ENCODE results near the gene SAMD4A.

SAMD4A gene

DNA sequence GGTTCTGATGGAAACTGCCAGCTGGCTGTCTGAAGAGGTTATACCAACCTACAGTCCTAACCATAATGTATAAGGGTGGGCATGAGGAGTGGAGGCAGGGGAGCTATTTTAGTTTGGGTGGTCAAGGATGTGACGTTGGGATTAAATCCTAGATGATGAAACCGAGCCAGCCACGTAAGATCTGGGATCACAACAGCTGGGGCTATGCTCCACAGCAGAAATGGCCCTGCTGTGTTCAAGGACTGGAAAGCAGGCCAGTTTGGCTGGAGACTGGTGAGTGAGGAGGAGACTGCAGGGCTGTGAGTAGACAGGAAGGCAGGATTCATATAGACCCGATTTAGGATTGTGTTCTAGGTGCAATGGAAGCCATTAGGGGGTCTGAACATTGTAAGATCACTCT lies 66.1 kb downstream of the SAMD4A start:
- DNase-seq: no peak

DNA sequence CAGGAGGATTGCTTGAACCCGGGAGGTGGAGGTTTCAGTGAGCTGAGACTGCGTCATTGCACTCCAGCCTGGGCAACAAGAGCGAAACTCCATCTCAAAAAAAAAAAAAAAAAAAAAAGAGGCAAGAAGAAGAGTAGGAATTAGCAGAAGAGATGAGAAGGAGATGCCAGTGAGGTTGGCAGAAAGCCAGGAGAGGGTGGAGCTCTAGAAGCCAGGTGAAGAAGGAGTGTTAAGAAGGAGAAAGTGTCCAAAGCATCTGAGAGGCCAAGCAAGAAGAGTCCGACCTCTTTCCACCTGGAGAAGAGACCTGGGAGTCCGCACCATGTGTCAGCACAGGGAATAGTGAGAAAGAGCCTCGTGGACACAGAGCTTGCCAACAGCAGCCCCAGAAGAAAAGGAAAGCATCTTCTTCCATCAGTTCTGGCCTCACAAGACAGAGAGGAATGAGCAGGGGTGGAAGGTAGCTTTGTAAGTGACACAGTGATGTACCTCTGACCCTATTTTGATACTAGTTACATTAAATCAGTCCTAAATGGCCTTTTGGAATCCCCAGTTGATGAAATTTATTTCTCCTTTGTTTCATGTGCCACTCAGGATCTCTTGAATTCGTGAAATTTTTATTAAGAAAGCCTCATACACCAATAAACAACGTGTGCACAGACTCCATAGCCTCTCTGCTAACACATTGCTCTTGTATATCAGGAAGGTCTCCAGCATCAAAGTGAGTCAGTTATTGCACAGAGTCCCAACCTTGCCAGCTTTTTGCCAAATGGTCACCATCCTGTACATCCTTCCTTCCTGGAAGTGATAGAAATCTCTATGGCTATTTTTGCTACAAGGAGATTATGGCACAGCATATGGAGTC lies 70.6 kb downstream of the SAMD4A start:
- no peak for DNase-seq

DNA sequence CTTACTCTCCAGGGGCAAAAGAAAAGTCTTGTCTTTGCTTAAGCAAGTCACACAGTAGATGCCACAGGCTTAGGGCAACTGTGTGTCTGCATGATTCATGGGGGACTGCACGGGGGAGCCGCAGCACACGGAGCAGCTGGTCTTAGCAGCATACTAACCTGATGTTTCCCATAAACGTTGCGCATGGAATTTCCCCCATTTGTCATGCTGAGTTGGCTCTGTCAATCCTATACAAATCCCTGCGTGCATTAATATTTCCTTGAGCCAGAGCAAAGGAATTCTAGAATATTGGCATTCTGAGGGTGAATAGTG lies 71.2 kb downstream of the SAMD4A start:
- no peak for DNase-seq

DNA sequence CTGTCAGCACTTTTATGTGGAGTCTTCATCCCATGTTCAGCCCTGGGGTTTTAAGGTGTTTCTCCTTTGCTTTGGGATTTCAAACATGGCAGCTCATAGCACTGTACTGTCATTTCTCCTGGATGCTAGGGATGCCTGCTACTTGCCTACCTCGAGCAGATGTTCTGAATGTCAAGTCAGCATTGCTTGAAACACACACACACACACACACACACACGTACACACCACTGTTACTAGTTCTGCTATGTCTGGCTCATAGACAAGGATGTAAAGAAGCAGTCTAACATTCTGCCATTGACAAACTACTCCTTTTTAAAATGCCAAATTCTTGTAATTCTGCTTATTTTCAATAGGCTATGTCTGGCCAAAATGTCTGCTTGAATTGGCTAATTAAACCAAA lies 72.7 kb downstream of the SAMD4A start:
- DNase-seq: no peak

DNA sequence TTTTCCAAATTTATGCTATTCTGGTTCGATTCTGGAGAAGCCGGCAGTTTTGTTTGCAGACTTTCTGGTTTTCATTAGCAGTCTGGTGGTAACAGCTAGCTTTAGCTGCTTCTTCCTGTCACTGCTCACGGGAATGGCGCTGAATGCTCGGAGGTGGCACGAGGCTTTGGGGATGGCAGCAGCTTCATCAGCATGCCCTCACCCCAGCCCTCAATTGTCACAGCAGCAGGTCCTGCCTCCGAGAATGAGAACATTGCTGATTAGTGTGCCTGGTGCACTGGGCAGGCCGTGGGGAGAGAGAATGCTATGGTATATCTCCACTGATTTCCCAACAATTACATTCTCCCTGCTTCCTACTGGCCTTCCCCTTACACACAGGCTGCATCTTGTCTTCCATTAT lies 73.6 kb downstream of the SAMD4A start:
- DNase-seq: no peak

DNA sequence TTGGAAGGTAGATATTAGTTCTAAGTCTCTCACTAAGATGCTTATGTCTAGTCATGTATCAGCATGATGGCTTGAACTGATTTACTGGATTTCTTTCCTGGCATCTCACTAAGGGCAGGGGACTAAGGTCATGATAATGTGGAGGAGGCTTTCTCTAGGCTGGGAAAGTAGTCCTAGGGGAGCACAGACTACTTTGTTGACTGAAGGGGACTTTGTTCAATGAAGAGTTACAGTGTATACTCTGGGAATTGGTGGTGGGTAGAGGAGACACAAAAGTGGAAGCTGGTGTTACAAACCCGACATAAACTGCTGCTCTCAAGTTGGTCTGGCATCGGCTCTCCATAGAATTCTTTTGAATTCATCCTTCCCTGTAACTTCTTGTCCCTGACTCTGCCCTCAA lies 75.2 kb downstream of the SAMD4A start:
- DNase-seq: no peak

DNA sequence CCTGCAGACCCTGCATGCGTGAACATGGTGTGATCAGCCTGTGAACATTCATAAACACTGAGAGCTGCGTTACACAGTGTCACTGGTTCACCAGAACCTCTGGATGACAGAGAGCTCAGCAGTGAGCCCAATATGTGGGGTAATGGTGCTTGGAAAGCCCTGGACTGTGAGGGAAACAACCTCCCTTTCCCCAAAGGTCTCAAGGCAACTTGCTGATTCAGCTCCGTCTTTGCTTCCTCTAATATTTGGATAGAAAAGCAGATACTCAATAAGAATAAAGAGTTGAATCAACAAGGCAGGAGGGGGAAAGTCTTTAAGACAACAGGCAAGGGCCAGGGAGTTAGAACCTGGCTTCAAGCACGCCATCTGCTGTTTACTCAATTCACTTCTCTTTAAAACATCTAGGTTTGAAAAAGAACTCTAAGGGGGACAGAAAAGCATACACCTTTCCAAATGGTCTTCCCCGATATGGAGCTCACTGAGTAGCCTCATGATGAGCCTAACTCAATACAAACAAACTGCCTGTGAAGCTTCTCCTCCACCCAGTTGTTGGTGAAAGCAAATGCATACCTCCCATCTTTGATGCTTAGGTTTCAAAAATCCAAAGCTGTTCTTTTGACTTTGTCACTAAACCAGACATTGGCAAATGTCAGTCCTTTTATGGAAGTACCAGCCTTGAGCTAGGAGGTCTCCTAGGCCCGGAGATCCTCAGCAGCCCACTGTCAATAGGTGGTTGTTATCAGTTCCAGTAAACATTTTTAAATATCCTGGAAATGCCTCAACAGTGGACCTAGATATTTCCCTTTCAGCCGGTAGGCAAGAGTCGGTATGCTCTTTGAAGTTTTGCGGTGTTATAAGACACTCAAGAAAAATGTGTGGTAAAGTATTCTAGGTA lies 76.1 kb downstream of the SAMD4A start:
- DNase-seq: peak; percentile 7

DNA sequence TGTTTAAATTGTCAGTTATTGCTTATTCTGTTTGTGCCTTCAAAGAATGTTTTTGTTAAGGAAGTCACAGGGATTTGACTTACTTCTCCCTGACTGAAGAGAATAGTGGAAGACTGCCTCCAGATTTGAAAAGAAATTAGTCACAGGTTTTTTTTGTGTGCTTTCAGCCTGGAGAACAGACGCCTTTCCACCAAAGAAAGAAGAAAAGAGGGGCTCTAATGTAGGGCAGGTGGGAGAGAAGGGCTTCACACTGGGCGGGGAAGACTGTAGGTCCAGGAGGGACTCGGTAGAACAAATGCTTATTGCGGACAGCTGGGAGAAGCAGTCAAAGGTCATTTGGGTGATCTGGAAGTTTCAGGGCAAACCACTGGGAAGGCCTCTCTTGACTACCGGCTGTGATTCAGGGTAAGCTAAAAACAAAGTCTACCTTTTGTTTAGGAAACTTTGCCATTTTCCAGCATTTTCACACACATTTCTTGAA lies 76.8 kb downstream of the SAMD4A start:
- no peak for DNase-seq

DNA sequence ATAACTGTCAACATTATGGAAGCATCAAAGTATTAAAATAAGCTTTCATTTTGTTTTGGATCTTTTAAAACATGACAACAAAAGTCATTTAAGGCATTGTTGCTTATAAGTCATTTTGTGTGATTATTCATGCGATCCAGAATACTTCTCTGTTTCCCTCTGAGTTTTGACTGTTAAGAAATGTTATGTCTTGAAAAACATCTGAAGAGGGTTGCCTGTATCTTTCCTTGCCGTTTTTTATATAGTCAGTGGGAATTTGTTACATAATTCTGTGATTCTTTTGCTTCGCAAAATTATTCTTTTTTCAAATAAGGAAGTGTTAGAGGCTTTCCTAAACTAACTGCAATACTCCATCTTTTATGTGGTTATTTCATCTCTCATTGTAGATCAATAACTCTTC lies 78.7 kb downstream of the SAMD4A start:
- DNase-seq: no peak

DNA sequence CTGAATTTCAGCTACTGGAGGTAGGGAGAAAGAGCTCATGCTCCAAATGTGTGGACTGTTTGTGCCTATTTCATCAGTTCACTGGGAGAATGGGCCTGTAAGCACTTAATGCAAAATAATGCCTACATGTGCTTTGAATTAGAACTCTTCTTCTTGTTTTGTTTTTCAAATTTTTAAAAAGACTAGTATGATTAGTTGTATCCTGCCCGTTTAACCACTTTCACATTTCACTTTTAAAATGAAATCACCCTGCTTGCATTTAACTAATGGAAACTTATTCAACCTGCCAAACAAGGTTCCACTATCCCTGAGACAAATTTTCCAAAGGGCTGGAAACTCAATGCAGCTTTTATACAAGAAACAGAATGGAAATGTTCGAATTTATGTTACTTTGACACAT lies 79.7 kb downstream of the SAMD4A start:
- no peak for DNase-seq

DNA sequence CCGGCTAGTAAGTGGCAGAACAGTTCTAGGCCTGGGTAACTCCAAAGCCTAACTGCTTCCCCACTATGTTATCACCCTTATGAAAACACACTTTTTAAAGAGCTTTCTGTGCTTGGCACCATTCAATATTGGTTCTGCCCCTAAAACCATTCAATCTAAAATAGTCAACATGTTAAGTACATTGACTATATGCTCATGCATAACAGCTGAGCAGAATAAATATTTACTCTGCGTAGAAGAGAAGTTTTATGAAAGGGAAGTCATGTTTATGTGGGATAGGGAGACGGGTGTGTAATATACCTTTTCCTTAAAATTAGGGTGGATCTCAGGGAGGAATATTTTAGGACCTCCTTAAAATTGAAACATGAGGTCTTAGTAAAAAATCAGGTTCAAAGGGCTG lies 80.5 kb downstream of the SAMD4A start:
- no peak for DNase-seq

DNA sequence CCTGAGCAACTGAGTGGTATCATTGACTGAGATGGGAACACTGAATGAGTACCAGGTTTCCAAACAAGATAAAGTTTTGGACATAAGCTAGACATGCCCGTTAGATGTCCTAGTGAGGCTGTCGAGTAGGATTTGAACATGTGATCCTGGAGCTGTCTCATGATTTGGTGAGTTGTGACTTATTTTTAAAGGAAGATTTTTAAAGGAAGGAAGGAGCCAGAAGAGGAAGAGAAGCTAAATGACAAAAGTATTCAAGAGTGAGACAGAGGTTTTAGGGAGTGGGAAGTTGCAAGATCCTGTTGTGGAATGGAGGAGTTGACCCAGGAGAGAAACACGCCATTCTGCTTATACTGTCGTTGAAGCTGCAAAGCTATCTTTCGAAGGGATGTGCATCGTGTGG lies 82.1 kb downstream of the SAMD4A start:
- DNase-seq: no peak

DNA sequence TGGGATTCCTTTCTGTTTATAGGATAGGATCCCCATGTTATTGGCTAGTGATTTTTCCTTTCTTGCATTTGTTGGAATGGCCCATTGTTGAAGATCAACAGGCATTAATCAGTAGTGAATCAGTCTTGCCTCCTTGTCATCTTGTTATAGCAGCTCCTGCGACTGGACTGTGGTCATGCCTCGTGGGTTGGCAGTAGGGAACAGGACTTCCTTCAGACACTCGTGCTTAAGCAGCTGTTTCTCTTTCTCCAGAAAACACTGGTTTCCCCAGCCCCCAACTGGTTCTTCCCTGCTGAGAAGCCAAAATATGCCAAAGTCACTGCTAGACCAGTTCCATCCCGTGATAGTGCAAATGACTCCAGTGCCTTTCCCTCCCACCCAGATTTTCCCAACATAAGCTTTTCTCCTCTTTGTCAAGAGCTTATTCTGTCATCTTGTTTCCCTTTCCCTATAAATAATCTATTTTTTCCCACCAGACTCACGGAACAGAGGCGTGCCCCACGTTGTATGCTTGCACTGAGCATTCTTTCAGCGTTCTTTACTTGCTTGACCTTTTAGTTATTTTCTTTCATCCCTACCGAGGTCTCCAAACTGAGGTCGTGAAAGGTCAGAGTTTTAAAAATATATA lies 83.5 kb downstream of the SAMD4A start:
- DNase-seq: no peak

DNA sequence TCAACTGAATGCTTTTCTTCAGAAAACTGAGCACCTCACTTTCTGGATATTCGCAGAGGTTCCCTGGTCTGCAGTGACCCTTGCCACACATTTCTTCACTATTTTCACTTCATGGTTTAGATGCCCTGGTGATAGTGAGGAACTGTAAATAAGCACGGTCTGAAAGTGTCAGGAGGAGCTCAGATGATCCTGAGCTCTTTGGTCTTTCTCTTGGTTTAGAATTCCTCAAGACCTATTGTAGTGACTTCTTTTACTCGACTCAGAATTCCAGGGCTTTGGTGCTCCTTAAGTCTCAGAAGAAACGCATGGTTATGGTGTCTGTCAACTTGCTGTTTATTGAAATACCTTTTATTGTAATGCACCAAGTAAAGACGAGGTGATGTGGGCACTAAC lies 84.0 kb downstream of the SAMD4A start:
- DNase-seq: no peak

DNA sequence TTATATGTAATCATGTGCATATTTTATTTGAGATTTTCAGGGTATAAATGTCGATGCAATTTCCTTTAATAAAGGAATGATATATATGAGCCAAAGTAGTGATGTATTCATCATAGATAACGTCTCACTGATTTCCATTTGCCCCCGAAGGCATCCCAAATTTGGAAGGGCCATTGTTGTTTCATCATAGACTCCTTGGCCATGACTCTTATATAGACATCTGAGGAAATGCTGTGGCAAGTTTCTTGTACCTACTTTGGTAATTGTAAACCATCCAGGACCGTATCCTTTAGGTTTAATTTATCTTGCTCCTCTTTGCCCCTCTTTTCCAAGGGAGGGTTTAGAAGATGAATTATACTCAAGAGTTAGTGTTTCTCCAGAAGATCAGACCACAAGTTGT lies 84.7 kb downstream of the SAMD4A start:
- DNase-seq: no peak

DNA sequence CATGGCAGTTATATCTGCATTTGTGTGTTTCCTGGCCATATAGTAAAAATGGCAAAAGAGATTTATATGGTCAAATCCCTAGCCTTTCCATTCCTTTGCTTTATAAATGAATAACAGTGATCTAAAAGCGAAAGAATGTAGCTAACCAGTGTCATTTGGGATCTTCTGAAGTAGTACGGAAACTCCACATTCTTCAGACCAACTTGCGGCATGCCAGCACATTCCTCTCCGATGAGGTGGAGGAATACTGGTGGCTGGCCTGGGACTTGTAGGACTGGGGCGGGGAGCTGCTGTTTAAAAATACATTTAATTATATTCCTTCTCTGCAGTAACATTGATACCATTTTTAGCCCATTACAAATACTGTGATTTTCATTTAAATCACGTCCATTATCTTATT lies 85.3 kb downstream of the SAMD4A start:
- DNase-seq: no peak

DNA sequence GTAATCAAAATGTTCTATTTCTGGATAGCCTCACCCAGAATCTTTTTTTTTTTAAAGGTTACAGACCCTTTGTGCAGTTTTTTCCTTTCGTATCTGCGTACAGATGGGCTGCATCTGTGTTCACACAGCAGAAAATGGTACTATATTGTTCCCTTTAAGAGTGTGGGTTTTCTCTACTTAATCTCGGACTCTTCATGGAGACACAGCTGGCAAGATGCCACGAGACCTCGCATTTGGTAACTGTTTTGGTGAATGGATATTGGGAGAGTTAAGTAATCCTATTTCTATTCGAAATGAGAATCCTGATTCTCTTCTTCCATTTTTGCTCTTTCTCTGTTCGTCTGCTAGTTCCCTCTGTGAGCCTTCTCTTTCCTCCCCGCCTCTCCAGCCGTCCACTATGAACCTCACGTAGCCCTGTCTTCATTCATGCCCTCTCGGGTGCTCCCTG lies 85.7 kb downstream of the SAMD4A start:
- DNase-seq: no peak

DNA sequence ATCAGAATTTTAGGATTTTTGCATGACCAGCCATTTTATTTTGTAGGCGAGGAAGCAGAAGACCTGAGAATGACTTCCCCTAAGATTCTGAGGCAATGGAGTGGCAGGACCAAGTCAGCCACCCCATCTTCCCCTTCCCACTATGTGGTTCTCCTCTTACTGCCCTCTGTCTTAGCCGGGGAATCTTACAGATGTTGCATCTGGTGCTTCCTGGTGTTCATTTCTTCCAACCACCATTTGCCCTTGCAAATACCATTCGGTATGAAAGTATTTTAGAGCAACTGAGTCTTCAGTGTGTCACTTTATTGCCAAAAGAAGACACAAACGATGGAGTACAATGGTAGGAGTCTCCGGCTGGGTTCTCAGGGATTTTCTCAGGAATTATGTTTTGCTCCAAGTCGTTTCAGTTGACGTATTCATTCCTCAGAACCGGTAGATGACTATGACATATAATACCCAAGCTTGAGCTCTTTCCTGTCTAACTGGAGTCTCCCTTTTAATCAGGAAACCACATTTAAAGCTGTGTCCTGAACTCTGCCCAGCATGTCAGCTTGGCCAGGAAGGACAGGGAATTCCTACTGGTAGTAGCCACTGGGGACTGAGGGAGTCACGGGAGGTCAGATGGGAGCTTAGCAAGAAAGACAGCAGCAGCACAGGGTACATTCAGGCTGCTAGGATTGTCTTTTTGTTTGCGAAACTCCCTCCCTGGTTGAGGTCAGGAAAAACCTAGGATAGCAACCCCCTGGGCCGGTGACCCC lies 87.0 kb downstream of the SAMD4A start:
- no peak for DNase-seq

DNA sequence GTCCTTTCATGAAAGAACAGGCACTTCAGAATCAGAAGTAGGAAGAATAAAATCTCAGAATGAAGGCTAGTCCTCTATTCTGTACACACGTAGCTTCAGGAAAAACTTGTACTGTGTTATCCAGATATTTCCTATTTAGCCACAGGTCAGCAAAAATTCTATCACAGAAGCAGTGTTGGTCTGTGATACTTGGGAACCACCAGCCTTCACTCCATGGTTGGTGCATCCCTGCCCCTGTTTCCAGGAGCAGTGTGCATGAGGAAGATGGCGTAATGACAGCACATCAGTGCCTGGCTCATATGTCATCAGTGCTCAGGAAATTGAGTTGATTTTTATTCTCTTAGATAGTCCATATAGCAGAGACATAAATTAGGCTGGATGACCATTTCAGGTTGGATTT lies 87.7 kb downstream of the SAMD4A start:
- DNase-seq: no peak

DNA sequence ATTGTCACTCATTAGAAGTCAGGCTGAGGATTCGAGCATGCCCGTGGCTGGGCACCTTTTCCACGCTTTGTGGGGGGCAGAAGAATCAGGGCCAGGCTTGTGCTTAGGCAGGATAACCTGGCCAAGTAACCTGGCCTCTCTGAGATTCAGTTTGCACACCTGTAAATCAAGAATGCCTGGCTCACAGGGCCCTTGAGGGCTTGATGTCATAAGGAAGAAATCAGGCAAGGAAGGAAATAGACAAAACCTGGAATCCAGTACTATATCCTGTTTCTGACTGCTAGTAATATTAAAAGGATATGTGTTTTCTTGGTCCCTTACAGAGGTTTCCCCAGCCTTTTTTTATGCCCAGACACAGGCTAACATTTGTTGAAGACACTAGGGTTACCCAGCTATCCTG lies 91.9 kb downstream of the SAMD4A start:
- DNase-seq: no peak

DNA sequence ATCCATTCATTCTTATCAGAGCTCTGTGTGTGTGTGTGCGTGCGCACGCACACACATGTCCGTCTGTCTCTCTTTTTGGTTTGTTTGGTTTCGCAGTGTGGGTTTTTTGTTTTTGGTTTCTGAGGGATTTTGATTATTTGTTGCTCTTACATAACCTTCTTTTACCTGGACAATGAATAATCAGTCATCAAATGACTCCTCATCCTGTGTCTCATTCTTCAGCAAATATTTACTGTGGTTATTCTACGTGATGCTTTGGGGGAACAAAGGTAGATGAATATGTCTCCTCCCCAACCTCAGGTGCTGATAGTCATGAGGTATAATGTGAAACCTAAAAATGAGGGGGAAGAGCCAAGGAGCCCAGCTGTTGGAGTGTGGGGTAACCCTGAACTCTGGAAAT lies 92.4 kb downstream of the SAMD4A start:
- DNase-seq: no peak

DNA sequence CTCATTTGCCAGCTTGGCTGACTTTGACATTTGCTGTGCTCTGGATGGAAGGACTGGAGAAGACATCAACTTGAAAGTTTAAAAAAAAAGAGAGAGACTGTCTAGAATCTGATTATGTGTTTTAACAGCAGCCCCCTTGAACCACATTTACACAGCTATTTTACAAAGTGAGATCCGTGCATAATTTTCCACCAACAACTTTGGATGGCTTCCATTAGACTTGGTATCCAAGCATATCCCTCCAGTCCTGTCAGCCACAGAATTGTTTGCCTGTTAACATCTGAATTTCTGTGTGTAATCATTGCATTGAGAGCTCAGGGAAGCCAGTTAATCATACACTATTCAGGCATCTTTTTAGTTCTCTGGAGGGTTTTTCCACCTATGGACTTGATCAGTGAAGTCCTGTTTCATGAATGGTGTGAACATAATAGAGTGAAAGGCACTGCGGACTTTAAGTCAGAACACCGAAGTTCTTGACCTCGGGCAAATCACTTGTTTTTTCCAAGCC lies 93.7 kb downstream of the SAMD4A start:
- DNase-seq: no peak
